OCI-LY3 (cell line): Measurements from ENCODE around the gene TBC1D4.

Experiments
- EZH2phosphoT487 ChIP-seq: fragments of 200-600 bp; shearing (Covaris generic); IDR thresholded peaks from 2 replicates; pipeline ENCODE4 v1.6.1; 2018; ENCODE audit warnings: antibody characterized with exemption, mixed run types, low read depth
- TF ChIP-seq, protein P1 (sequence below): fragments of 200-600, 300-600 bp; sonication (generic); IDR thresholded peaks from 2 replicates; pipeline ENCODE4 v1.5.1; 2014; ENCODE audit warnings: antibody characterized with exemption, low read length, low read depth

GRCh38 chr13:75399168-75399878, 82.6 kb downstream of the TBC1D4 start:
- TF ChIP-seq, protein P1, sequence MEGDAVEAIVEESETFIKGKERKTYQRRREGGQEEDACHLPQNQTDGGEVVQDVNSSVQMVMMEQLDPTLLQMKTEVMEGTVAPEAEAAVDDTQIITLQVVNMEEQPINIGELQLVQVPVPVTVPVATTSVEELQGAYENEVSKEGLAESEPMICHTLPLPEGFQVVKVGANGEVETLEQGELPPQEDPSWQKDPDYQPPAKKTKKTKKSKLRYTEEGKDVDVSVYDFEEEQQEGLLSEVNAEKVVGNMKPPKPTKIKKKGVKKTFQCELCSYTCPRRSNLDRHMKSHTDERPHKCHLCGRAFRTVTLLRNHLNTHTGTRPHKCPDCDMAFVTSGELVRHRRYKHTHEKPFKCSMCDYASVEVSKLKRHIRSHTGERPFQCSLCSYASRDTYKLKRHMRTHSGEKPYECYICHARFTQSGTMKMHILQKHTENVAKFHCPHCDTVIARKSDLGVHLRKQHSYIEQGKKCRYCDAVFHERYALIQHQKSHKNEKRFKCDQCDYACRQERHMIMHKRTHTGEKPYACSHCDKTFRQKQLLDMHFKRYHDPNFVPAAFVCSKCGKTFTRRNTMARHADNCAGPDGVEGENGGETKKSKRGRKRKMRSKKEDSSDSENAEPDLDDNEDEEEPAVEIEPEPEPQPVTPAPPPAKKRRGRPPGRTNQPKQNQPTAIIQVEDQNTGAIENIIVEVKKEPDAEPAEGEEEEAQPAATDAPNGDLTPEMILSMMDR = no peak
- TF ChIP-seq EZH2phosphoT487 = no peak
